Heart left ventricle (tissue), 13 donors: ENCODE results near the gene SPACDR.

Experiments used
- POLR2A ChIP-seq, 2 donors: fragments of 450-650 bp; IDR thresholded peaks; one replicate each; pipeline ENCODE4 v1.6.1; 2017; ENCODE audit warnings: antibody characterized with exemption in 2 of 2, mild to moderate bottlenecking in 2 of 2, moderate library complexity in 2 of 2
- TF ChIP-seq, protein P1 (sequence below), 12 donors: fragments of 200-600 bp; sonication (generic) in 4 of 12; IDR thresholded peaks; one replicate each; pipeline versions ENCODE4 v1.5.0 to v1.8.0; 2018 to 2022; ENCODE audit warnings: antibody characterized with exemption in 12 of 12, mild to moderate bottlenecking in 5 of 12
- donor health status: ischemic (EF 13 %, LVEDD 7.1; RV severe dilation, severe dysfunction).
- donor health status: DM: no; HTN: yes; CAD: no.
- donor health status: DM: no; HTN: no; CAD: no.
- donor health status: ischemic (EF 25% LVEDD 6.9; RV normal size, moderate dysfunction).
- donor health status: ischemic (EF 25% LVEDD 5.7; RV mildly dilated, moderate dysfunction).
- donor health status: ischemic (EF 35%, LVEDD 5.7; RV mildly dilated, moderate dysfunction).
- donor health status: nonischemic (EF 11% LVEDD 7.7; RV severe dilation, severe dysfunction).
- donor health status: DM: yes; HTN: yes; CAD: no.
- donor health status: PGD.
- donor health status: ischemic (EF 29% LVEDD 5.4; RV normal size, mild dysfunction).
- donor health status: nonischemic (EF 23%, LVEDD 6.1; RV moderate dilation, normal function).

DNA sequence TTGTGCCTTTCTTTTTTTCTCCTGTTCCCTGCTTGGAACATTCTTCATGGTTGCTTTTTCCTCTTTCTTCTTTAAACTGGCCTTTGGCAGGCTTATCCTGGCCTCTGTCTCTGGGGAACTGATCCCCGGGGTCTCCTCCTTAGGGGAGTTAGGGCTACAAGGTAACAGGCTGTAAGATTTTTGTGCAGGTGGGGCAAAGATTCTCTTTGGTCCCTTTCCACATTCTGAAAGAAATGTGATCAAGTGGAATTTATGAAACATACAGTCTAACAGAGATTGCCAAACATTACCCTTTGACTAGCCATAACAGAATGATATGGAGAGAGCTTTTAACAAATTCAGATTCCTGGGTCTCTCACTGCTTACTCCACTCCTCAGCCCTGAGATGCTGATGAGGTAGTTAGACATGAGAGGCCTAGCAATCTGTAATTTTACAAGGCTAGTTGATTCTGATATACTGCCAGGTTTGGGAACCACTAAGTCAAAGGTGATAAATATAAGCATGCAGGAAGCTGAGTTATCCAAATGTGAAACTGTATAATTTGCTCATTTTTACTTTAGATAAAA lies 44.3 kb downstream of the SPACDR start:
- TF ChIP-seq, protein P1, sequence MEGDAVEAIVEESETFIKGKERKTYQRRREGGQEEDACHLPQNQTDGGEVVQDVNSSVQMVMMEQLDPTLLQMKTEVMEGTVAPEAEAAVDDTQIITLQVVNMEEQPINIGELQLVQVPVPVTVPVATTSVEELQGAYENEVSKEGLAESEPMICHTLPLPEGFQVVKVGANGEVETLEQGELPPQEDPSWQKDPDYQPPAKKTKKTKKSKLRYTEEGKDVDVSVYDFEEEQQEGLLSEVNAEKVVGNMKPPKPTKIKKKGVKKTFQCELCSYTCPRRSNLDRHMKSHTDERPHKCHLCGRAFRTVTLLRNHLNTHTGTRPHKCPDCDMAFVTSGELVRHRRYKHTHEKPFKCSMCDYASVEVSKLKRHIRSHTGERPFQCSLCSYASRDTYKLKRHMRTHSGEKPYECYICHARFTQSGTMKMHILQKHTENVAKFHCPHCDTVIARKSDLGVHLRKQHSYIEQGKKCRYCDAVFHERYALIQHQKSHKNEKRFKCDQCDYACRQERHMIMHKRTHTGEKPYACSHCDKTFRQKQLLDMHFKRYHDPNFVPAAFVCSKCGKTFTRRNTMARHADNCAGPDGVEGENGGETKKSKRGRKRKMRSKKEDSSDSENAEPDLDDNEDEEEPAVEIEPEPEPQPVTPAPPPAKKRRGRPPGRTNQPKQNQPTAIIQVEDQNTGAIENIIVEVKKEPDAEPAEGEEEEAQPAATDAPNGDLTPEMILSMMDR (IDR thresholded peaks at IDR 0.05) = no peak
- no peak for TF ChIP-seq POLR2A (IDR thresholded peaks at IDR 0.05)
